ENCODE measurements around the gene MYH7B.

- TF ChIP-seq POLR2A (IDR thresholded peaks at IDR 0.05), result no peak
- TF ChIP-seq, protein P1, sequence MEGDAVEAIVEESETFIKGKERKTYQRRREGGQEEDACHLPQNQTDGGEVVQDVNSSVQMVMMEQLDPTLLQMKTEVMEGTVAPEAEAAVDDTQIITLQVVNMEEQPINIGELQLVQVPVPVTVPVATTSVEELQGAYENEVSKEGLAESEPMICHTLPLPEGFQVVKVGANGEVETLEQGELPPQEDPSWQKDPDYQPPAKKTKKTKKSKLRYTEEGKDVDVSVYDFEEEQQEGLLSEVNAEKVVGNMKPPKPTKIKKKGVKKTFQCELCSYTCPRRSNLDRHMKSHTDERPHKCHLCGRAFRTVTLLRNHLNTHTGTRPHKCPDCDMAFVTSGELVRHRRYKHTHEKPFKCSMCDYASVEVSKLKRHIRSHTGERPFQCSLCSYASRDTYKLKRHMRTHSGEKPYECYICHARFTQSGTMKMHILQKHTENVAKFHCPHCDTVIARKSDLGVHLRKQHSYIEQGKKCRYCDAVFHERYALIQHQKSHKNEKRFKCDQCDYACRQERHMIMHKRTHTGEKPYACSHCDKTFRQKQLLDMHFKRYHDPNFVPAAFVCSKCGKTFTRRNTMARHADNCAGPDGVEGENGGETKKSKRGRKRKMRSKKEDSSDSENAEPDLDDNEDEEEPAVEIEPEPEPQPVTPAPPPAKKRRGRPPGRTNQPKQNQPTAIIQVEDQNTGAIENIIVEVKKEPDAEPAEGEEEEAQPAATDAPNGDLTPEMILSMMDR (IDR thresholded peaks at IDR 0.05), result no peak
These were observed 29.7 kb upstream of the MYH7B start for GRCh38 chr20:34925981-34926380.
